PFSK-1 (cell line): ENCODE results near the gene CDR2.
A peak's percentile ranks its signal among the peaks of the same experiment; 100 is the strongest.

Source experiments
- FOXP2 ChIP-seq: optimal IDR thresholded peaks from 2 replicates; pipeline ENCODE3; 2011; ENCODE audit warnings: borderline replicate concordance, control low read depth, inconsistent platforms; ENCODE audit not compliant: insufficient read depth; ENCODE audit errors: extremely low read length, extremely low read depth
- POLR2AphosphoS5 ChIP-seq: IDR thresholded peaks from 2 replicates; pipeline ENCODE4 v1.6.1; 2012; ENCODE audit warnings: low read depth, mild to moderate bottlenecking, control low read depth, low read length, moderate library complexity
- SIN3A ChIP-seq: IDR thresholded peaks from 2 replicates; pipeline ENCODE4 v1.6.1; 2012; ENCODE audit warnings: mild to moderate bottlenecking, low read length, moderate library complexity, borderline replicate concordance; ENCODE audit not compliant: insufficient read depth
- TAF1 ChIP-seq: IDR thresholded peaks from 2 replicates; pipeline ENCODE4 v1.6.1; 2012; ENCODE audit warnings: low read length, control low read depth, borderline replicate concordance; ENCODE audit not compliant: insufficient read depth
- TF ChIP-seq, protein P1 (sequence below), 2 experiments: IDR thresholded peaks; 2 replicates each; pipeline versions ENCODE4 v1.6.1 to v1.8.0; 2011 to 2012; ENCODE audit warnings: low read depth in 2 of 2, low read length in 2 of 2, control low read depth in 1 of 2, inconsistent platforms in 1 of 2, mild to moderate bottlenecking in 1 of 2, moderate library complexity in 1 of 2; ENCODE audit not compliant: insufficient read depth in 1 of 2

Gene CDR2

GRCh38 chr16:22297871-22298733 is 76.3 kb downstream of the CDR2 start:
- TF ChIP-seq TAF1: no peak
- no peak for TF ChIP-seq SIN3A
- TF ChIP-seq POLR2AphosphoS5: peak; percentile 92

DNA sequence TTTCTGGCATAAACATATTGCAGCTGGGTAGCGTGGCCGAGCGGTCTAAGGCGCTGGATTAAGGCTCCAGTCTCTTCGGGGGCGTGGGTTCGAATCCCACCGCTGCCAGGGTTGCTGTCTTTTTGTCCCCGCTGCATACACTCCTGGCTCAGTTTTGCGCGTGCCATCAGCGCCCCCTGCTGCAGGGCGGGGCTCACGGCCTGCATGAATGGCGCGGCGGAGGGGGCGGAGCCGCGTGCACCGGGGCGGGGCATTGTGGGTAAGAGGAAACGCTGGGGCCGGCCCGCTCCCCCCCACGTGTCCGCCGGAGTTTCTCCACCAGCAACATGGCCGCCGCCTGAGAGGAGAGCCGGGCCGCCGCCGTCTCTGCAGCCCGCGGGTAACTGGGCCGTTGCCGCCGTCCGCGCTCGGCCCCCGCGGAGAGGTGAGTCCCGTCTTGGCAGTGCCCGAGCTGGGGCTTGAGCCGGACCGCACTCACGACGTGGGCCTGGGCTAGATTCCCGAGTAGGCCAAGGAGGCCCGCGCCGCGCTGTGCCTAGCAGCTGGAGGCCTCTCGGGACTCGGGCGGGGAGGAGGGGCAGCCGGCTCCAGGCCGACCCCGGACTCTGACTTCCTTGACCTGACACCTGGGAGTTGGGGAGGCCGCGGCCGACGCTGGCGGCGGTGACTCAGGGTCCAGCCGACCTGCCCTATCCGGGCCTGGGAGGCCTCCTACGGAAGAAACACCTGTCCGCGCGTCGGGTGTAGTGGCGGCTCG is 77.1 kb downstream of the CDR2 start, which contains the start of gene POLR3E:
Gene POLR3E, plus strand, starts transcription at position 296 of the 757 bp plus-strand sequence. CDS start 5,560 bp downstream, outside the sequence.
- TF ChIP-seq, protein P1, sequence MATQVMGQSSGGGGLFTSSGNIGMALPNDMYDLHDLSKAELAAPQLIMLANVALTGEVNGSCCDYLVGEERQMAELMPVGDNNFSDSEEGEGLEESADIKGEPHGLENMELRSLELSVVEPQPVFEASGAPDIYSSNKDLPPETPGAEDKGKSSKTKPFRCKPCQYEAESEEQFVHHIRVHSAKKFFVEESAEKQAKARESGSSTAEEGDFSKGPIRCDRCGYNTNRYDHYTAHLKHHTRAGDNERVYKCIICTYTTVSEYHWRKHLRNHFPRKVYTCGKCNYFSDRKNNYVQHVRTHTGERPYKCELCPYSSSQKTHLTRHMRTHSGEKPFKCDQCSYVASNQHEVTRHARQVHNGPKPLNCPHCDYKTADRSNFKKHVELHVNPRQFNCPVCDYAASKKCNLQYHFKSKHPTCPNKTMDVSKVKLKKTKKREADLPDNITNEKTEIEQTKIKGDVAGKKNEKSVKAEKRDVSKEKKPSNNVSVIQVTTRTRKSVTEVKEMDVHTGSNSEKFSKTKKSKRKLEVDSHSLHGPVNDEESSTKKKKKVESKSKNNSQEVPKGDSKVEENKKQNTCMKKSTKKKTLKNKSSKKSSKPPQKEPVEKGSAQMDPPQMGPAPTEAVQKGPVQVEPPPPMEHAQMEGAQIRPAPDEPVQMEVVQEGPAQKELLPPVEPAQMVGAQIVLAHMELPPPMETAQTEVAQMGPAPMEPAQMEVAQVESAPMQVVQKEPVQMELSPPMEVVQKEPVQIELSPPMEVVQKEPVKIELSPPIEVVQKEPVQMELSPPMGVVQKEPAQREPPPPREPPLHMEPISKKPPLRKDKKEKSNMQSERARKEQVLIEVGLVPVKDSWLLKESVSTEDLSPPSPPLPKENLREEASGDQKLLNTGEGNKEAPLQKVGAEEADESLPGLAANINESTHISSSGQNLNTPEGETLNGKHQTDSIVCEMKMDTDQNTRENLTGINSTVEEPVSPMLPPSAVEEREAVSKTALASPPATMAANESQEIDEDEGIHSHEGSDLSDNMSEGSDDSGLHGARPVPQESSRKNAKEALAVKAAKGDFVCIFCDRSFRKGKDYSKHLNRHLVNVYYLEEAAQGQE (IDR thresholded peaks at IDR 0.05; ENCODE audit: insufficient read depth in 1 of 2, low read depth in 2 of 2, low read length in 2 of 2): no peak; a peak in 1 of 4 replicates
- TF ChIP-seq POLR2AphosphoS5: peak; percentile 78
- TF ChIP-seq TAF1: peak; percentile 82; the same call in 1 of the 2 replicates
- peak; percentile 74 for TF ChIP-seq FOXP2
- 0 out of 2 replicates have a peak, but pooled peaks have one; percentile 72 for TF ChIP-seq SIN3A

DNA sequence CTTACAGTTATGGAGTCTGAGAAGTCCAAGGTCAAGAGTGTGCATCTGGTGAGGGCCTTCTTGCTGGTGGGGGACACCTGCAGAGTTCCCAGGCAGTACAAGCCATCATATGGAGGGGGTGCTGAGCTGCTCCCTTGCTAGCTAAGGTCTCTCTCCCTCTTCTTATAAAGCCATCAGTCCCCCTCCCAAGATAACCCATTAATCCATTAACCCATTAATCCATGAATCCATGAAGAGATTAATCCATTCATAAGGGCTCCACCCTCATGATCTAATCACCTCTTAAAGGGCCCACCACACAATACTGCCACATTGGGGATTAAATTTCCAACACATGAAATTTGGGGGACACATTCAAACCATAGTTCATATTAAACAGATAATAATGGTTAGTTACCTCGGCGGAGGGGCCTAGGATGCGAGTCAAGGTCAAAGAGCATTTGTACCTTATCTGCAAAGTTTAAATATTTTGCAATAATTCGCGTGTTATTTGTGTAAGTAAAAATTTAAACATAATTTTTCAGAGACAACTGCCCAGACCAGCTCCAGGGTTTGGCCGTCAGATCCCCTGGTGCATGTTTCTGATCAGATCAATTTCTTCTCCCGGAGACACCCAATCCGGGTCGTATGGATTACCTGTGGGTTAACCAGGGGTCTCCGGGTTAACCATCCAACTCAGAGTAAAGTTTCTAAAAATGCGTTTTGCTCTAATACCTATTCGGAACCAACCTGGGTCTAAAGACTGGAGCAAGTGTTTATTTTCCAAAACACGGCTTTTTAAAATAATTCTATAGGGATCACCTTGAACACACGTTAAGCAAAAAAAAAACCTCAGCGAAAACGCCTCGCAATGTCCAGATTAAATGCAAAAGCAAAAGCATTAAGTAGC is 78.0 kb downstream of the CDR2 start:
- TF ChIP-seq TAF1: no peak
